ENCODE data around the gene IKBKE. TPM values are rescaled to one million over a fixed set of nuclear protein-coding genes. Genes with fewer than 3 reads are reported as not detected.
A peak's percentile ranks its signal among the peaks of the same experiment; 100 is the strongest.

IKBKE gene
- total RNA-seq, 2 experiments from 2014 or later: 64.8 to 72.7 TPM

DNA sequence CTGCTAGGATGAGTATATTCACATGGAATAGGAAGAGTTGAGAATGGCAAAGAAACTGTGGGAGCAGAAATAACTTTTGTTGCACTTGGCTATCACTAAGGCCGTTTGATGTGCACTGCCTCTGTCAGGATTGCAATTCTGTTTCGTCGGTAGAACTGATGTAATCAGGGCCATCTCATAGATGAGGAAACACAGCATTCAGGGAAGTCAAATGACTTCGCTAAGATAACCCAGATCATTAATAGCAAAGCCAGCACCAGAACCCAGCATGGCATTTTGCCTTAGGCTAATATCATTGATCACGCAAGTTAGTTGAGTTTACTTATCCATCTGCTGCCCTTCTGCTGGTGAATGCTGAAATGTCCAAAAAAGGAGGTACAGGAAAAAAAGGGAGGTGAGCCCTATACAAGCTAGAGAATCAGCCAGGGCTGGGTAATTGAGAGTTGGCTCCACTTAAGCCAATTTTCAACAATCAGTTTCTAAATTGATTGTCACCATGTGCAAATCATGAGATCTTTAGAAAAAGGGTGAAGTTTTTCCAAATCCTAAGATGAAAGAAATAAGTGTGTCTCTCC is 44.6 kb downstream of the IKBKE start:
- Mint-ChIP-seq H3K4me3 (no peak overlapping the region), H3K4me1 (peaks cover 5% of the 10 kb centered on the region), H3K9me3 (ENCODE audit: low read depth) (no peaks in the 10 kb centered on the region), H3K36me3 (no peaks in the 10 kb centered on the region), H3K27me3 (peaks cover 13% of the 10 kb centered on the region), H3K27ac (no peak overlapping the region)
- DNase-seq (no peak), ATAC-seq (no peak)
- CTCF ChIA-PET: interaction anchor here (2.5 kb wide), 1 partner anchor 36 kb away, joined by 7 read pairs; no protein-coding TSS in a partner anchor

DNA sequence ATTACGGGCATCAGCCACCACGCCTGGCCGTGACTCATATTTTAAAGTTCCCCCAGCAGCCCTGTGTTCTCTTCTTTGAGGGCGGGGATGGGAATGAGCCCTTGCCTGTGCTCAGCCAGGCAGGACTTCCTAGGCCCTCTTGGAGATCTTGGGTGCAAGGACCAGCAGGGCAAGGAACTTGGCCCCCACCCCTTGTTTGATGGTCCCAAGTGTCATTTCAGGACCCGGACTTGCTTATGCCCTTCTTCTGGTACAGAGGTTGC is 46.4 kb downstream of the IKBKE start:
- Mint-ChIP-seq H3K36me3 (no peaks in the 10 kb centered on the region), H3K27me3 (peaks cover 9% of the 10 kb centered on the region), H3K9me3 (ENCODE audit: low read depth) (no peaks in the 10 kb centered on the region), H3K4me1 (peaks cover 5% of the 10 kb centered on the region), H3K27ac (no peak overlapping the region), H3K4me3 (no peak overlapping the region)
- no peak for ATAC-seq
- no peak for DNase-seq
- CTCF ChIA-PET: interaction anchor here (0.8 to 2.5 kb wide), 3 partner anchors 27 to 75 kb away, joined by 3 to 7 read pairs (median 5); no protein-coding TSS in a partner anchor

DNA sequence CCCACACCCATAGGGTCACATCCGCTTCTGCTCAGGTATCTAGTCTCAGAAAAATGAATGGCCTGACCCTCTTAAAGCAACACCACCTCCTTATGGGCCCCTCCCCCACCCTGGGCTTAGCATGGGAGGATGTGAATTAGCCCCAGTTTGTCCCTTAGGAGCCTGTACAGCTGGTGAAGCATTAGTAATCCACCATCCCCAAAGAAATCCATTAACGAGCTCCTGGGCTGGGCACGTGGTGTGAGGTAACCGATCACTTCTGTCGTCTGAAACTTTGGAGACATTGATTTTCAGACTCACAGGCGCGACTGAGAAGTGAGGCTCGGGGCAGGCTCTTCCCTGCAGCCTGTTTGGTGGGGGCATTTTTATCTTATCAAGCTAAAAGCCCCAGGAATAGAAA is 47.5 kb downstream of the IKBKE start:
- no peak overlapping the region for H3K27ac Mint-ChIP-seq
- H3K4me3 Mint-ChIP-seq: no peak overlapping the region
- ATAC-seq (no peak), DNase-seq (no peak)
- CTCF ChIA-PET: interaction anchor here (1.0 to 1.4 kb wide), 5 partner anchors 9 to 147 kb away, joined by 3 to 4 read pairs (median 3); no protein-coding TSS in a partner anchor
- no peaks in the 10 kb centered on the region for H3K9me3 Mint-ChIP-seq (ENCODE audit: low read depth)
- H3K27me3 Mint-ChIP-seq: peaks cover 9% of the 10 kb centered on the region
- no peaks in the 10 kb centered on the region for H3K36me3 Mint-ChIP-seq
- peaks cover 5% of the 10 kb centered on the region for H3K4me1 Mint-ChIP-seq

DNA sequence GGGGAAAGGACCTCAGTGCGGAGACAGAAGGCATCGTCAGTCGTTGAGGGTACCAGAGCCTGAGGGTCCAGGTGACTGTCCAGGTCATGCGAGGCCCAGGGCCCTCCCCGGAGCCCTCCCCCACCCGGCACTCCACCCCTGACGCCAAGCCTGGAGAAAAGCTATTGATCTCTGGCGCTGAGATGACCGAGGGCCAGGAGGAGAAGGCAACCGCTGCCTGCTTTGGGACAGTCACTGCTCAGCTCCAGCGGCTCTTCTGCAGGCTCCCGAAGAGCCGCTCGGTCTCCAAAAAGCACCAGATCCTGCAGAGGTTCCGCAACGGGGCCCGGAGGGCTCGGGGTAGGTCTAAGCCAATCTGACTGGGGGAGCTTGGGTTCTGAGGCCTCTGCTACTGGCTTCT is 47.9 kb downstream of the IKBKE start:
- no peak overlapping the region for H3K27ac Mint-ChIP-seq
- DNase-seq (no peak), ATAC-seq (no peak)
- peaks cover 9% of the 10 kb centered on the region for H3K27me3 Mint-ChIP-seq
- peaks cover 5% of the 10 kb centered on the region for H3K4me1 Mint-ChIP-seq
- H3K4me3 Mint-ChIP-seq: no peak overlapping the region
- no peaks in the 10 kb centered on the region for H3K36me3 Mint-ChIP-seq
- CTCF ChIA-PET: interaction anchor here (0.6 to 1.4 kb wide), 6 partner anchors 9 to 147 kb away, joined by 3 to 4 read pairs (median 3); no protein-coding TSS in a partner anchor
- no peaks in the 10 kb centered on the region for H3K9me3 Mint-ChIP-seq (ENCODE audit: low read depth)

DNA sequence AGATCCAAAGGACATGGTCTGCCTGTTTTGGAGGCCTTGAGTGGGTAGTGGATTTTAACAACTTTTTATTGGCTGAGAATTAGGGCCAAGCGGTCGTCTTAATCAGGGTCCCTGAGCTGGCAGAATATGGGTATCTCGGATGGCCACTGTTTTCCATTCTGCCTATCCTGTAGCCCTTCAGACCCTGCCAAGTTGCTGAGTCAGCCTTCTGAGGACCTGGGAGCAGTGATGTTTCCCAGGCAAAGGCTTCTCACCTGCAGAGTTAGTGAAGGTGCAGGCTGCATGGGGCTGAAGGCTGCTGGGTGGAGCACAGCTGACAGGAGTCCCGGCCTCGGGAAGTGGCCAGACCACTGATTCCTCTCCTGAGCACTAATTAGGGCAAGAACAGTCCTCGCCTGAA is 48.5 kb downstream of the IKBKE start:
- H3K36me3 Mint-ChIP-seq: no peaks in the 10 kb centered on the region
- ATAC-seq: no peak
- CTCF ChIA-PET: interaction anchor here (0.6 to 1.4 kb wide), 3 partner anchors 8 to 40 kb away, joined by 3 to 4 read pairs (median 3); no protein-coding TSS in a partner anchor
- no peak overlapping the region for H3K27ac Mint-ChIP-seq
- H3K27me3 Mint-ChIP-seq: peaks cover 9% of the 10 kb centered on the region
- H3K4me1 Mint-ChIP-seq: peaks cover 5% of the 10 kb centered on the region
- H3K9me3 Mint-ChIP-seq (ENCODE audit: low read depth): no peaks in the 10 kb centered on the region
- no peak for DNase-seq
- H3K4me3 Mint-ChIP-seq: no peak overlapping the region

DNA sequence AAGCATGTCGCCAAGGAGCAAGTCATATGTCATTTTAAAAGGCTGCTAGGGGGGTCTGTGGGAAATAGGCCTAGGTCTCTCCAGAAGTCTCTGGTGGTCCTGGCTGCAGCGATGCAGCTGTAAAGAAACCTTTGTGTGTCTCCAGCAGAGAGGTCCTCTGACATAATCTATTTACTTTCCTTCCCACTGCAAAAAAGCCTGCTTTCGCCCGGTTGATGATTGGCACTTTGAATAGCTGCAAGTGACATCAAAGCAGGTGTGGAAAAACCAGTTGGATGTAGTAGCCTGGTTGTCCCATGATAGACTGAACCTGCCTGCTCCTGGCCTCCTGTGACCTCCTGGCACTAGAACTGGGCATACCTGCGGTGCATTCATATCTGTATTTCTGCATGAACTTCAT is 50.9 kb downstream of the IKBKE start:
- H3K9me3 Mint-ChIP-seq (ENCODE audit: low read depth): no peaks in the 10 kb centered on the region
- peaks cover 5% of the 10 kb centered on the region for H3K4me1 Mint-ChIP-seq
- H3K4me3 Mint-ChIP-seq: no peak overlapping the region
- CTCF ChIA-PET: interaction anchor here (1.0 to 2.0 kb wide), 3 partner anchors 24 to 91 kb away, joined by 4 read pairs; partner anchors contain the start of gene EIF2D
- no peak for ATAC-seq
- no peak for DNase-seq
- peaks cover 3% of the 10 kb centered on the region for H3K27me3 Mint-ChIP-seq
- H3K36me3 Mint-ChIP-seq: no peaks in the 10 kb centered on the region
- no peak overlapping the region for H3K27ac Mint-ChIP-seq

DNA sequence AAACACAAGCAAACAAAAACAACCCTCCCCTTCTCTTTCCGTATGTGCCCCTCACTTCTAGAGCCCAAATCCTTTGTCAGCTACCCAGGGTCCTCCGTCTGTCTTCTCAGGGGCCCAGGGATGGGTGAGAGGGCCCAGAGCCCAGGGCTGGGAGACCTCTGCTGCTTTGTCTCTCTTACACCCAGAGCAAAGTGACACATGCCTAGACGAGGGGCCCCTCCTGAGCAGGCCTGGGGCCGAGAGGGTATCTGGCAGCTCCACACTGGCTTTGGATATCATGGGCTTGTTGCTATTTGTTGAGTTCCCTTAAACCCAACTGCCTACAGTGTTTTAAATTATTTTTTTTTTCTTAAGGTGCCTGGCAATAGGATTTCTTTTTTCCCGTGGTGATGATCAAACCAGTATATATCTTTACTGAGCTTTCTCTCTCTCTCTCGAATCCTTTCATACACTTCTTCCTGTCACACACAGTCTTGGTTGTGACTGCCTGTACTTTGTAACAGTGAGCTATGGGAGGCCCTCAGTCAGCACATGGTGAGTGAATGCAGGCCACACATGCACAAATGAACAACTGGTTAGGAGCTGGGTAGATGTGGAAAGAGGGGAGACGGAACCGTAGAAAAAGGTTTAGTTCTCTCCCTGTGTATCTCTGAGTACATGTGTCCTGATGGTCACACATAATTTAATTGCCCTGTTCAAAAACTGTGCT is 51.6 kb downstream of the IKBKE start:
- ATAC-seq (no peak), DNase-seq (no peak)
- H3K9me3 Mint-ChIP-seq (ENCODE audit: low read depth): no peaks in the 10 kb centered on the region
- H3K4me3 Mint-ChIP-seq: no peak overlapping the region
- no peaks in the 10 kb centered on the region for H3K27me3 Mint-ChIP-seq
- no peak overlapping the region for H3K27ac Mint-ChIP-seq
- H3K36me3 Mint-ChIP-seq: no peaks in the 10 kb centered on the region
- CTCF ChIA-PET: interaction anchor here (1.0 to 2.0 kb wide), 6 partner anchors 23 to 142 kb away, joined by 4 to 9 read pairs (median 4); partner anchors contain the start of gene EIF2D
- peaks cover 2% of the 10 kb centered on the region for H3K4me1 Mint-ChIP-seq

DNA sequence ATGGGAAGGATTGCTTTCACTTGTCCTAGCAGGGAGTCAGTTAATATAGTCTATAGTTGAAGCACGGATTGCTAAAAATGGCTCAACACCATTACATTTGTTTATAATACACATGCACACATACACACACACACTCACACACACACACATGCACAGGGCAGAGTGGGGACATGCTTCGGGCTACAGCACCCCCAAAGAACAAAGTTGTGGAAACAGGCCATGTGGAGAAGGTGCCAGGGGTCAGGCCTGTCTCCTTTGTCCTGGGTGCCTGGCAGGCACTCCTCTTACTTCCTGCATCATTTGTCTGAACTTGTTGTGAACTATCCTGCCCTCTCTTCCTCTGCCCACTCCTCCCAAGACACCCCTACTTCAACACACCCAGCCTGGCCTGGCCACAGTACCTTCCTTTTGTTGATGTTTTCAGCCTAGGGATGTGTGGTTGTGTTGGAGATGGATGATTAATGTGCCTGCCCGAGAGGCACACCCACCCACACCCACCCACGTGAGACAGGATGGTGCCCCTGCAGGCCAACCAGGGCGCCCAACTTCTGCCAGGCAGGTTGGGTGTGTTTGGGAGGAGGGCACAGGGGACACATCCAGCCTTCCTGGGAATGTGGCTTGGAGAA is 54.6 kb downstream of the IKBKE start:
- no peaks in the 10 kb centered on the region for H3K9me3 Mint-ChIP-seq (ENCODE audit: low read depth)
- DNase-seq (no peak), ATAC-seq (peak; percentile 45)
- no peak overlapping the region for H3K4me3 Mint-ChIP-seq
- no peak overlapping the region for H3K27ac Mint-ChIP-seq
- no peaks in the 10 kb centered on the region for H3K27me3 Mint-ChIP-seq
- H3K4me1 Mint-ChIP-seq: peaks cover 2% of the 10 kb centered on the region
- H3K36me3 Mint-ChIP-seq: no peaks in the 10 kb centered on the region
- CTCF ChIA-PET: interaction anchor here (1.4 to 1.7 kb wide), 3 partner anchors 20 to 74 kb away, joined by 3 to 7 read pairs (median 5); no protein-coding TSS in a partner anchor

DNA sequence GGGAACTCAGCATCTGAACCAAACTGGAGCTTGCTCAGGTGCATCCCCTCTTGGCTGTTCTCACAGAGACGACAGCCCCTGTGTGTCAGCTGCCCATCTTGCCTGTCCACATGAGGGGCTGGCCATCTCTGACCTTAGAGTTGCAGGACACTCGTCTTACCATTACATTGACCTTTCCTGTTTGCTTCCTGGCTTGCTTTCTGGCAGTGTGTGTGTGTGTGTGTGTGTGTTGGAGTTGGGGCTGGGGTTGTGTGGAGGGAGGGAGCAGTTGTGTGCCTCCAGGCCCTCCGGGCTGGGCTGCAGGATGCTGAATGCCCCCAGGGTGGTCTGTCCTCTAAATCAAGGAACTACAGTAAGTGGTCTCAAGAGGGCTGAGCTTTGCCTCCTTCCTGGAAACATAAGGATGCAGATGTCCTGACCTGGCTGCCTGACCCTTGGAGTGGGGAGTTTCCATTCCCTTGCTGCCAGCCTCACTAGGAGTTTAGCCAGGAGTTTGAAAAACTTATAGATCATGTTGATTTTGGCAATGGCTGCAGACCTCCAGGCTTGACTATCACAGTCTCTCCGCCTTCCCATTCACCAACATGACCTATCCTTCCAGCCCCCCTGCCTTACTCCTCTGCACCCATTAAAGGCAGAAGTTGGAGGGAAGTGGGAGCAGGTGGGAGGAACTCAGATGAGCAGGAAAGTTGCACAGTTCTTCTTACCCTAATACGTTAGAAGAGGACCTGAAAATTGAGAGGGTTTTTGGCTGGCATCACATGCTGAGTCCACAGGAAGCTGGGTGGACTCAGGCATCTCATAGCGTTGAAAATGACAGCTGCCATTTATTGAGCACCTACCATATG is 56.0 kb downstream of the IKBKE start:
- Mint-ChIP-seq H3K36me3 (no peaks in the 10 kb centered on the region), H3K4me3 (no peak overlapping the region), H3K9me3 (ENCODE audit: low read depth) (no peaks in the 10 kb centered on the region), H3K4me1 (peaks cover 2% of the 10 kb centered on the region), H3K27me3 (no peaks in the 10 kb centered on the region), H3K27ac (no peak overlapping the region)
- DNase-seq (no peak), ATAC-seq (no peak)
- CTCF ChIA-PET: interaction anchor here (0.9 to 1.7 kb wide), 5 partner anchors 8 to 72 kb away, joined by 3 to 7 read pairs (median 4); no protein-coding TSS in a partner anchor

DNA sequence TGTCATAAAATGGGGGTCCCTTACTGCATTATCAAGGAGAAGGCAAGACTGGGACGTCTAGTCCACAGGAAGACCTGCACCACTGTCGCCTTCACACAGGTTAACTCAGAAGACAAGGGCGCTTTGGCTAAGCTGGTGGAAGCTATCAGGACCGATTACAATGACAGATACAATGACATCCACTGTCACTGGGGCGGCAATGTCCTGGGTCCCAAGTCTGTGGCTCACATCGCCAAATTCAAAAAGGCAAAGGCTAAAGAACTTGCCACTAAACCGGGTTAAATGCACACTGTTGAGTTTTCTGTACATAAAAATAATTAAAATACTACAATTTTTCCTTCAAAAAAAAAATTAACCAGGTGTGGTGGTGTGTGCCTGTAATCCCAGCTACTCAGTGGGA is 59.1 kb downstream of the IKBKE start:
- Mint-ChIP-seq H3K27me3 (no peaks in the 10 kb centered on the region), H3K9me3 (ENCODE audit: low read depth) (no peaks in the 10 kb centered on the region), H3K4me1 (peaks cover 2% of the 10 kb centered on the region), H3K4me3 (no peak overlapping the region), H3K36me3 (no peaks in the 10 kb centered on the region), H3K27ac (no peak overlapping the region)
- no peak for ATAC-seq
- no peak for DNase-seq
- CTCF ChIA-PET: interaction anchor here (0.6 kb wide), 1 partner anchor 15 kb away, joined by 3 read pairs; no protein-coding TSS in a partner anchor

DNA sequence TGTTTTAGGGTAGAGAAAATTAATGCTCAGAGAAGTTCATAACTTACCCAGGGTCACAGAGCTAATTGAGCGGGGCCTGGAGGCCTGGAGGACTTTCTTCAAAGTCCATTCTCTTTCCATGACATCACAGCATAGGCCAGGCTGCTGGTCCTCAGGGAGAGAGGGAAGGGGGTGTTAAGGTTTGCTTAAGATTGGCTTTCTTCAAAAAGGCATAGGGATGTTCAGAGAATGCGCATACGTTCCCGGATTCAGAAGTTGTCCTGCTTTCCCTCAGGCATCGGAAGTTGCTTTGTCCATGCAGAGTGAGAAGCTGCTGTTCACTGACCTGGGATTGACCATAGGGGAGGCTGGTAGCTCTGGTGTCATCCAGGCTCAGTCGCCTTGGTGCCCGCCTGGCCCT is 62.1 kb downstream of the IKBKE start:
- H3K27me3 Mint-ChIP-seq: no peaks in the 10 kb centered on the region
- CTCF ChIA-PET: interaction anchor here (1.5 kb wide), 1 partner anchor 12 kb away, joined by 4 read pairs; no protein-coding TSS in a partner anchor
- no peak for DNase-seq
- H3K4me3 Mint-ChIP-seq: no peak overlapping the region
- H3K36me3 Mint-ChIP-seq: no peaks in the 10 kb centered on the region
- no peak overlapping the region for H3K27ac Mint-ChIP-seq
- H3K9me3 Mint-ChIP-seq (ENCODE audit: low read depth): no peaks in the 10 kb centered on the region
- no peak for ATAC-seq
- no peaks in the 10 kb centered on the region for H3K4me1 Mint-ChIP-seq

DNA sequence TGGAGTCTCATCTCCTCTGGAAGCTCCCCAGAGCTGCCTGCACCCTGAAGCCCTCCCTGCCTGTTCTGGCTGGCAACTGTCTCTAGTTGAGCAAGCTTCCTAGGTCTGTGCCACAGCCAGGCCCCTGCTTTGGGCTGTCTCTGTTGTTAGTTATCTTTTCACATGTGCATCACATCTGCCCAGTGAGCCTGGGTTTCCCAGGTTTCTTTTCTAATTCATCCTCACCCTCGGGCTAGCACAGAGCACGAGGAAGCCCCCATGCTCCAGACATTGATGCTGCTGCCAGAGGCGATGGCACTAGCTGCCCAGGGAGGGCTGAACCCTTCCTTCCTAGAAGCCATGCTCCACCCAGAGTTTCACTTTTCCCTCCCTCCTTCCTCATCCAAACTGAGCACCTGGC is 64.3 kb downstream of the IKBKE start:
- CTCF ChIA-PET: interaction anchor here (1.7 to 15.9 kb wide), 4 partner anchors 11 to 113 kb away, joined by 3 to 381 read pairs (median 20); no protein-coding TSS in a partner anchor
- H3K27me3 Mint-ChIP-seq: no peaks in the 10 kb centered on the region
- DNase-seq (no peak), ATAC-seq (no peak)
- H3K9me3 Mint-ChIP-seq (ENCODE audit: low read depth): no peaks in the 10 kb centered on the region
- H3K4me3 Mint-ChIP-seq: no peak overlapping the region
- H3K27ac Mint-ChIP-seq: no peak overlapping the region
- no peaks in the 10 kb centered on the region for H3K4me1 Mint-ChIP-seq
- no peaks in the 10 kb centered on the region for H3K36me3 Mint-ChIP-seq

DNA sequence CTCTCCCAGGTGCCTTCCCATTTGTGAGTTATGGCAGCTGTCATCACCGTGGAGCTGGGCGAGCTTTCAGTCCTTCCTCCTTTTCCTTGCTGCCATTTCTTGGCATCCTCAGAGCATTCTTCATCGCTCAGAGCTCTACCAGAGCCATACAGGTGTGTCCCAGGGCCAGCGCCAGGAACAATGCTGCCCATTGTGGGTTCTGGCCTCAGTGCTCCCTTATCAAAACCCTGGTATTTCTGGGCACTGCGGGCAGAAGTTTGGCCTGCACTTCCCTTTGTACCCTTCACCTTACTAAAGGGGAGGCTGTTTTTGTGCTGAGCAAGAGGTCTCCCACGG is 65.5 kb downstream of the IKBKE start:
- CTCF ChIA-PET: interaction anchor here (2.1 to 15.9 kb wide), 3 partner anchors 10 to 128 kb away, joined by 7 to 381 read pairs (median 35); no protein-coding TSS in a partner anchor
- peaks cover 1% of the 10 kb centered on the region for H3K4me1 Mint-ChIP-seq
- no peak overlapping the region for H3K27ac Mint-ChIP-seq
- H3K36me3 Mint-ChIP-seq: no peaks in the 10 kb centered on the region
- H3K9me3 Mint-ChIP-seq (ENCODE audit: low read depth): no peaks in the 10 kb centered on the region
- no peak overlapping the region for H3K4me3 Mint-ChIP-seq
- DNase-seq: no peak
- no peak for ATAC-seq
- no peaks in the 10 kb centered on the region for H3K27me3 Mint-ChIP-seq
